ENCODE measurements around the gene UBA6.
"Not testable (repeated sequence)": the region's sequence is repeated elsewhere in the genome, so short reads cannot be mapped to it uniquely, and the experiment has no call there.

UBA6 gene

DNA sequence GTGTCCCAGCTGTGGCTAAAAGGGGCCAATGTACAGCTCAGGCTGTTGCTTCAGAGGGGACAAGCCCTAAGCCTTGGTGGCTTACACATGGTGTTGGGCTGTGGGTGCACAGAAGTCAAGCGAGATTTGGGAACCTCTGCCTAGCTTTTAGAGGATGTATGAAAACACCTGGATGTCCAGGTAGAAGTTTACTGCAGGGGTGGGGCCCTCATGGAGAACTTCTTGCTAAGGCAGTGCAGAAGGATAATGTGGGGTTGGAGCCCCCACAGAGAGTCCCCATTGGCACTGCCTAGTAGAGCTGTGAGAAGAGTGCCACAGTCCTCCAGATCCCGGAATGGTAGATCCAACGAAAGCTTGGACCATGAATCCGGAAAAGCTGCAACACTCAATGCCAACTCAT is 40.5 kb downstream of the UBA6 start:
- no peak for DNase-seq (ENCODE audit: low read depth)

- no peak for DNase-seq (ENCODE audit: low read depth)
Observed at GRCh38 chr4:67659065-67659464, 41.9 kb downstream of the UBA6 start.

- no peak for DNase-seq (ENCODE audit: low read depth)
Observed at GRCh38 chr4:67658302-67658701, 42.7 kb downstream of the UBA6 start.

DNA sequence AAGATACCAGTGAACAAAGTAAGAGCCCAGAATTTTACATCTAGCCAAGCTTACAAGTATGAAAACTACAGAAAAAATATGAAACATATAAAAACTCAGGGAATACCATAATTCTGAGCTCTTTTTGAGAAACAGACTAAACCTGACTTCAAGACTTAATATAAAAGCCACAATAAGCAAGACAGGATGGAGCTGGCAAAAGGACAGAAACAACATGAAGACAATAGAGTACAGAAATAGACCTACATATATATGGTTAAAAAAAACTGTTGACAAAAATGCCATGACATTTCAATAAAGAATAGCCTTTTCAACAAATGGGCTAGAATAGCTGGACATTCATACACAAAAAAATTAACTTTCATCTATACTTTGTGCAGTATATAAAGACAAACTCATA is 49.4 kb downstream of the UBA6 start:
- DNase-seq (ENCODE audit: low read depth), result no peak

- no peak for DNase-seq (ENCODE audit: low read depth)
Observed at GRCh38 chr4:67638136-67638535, 62.8 kb downstream of the UBA6 start.

DNA sequence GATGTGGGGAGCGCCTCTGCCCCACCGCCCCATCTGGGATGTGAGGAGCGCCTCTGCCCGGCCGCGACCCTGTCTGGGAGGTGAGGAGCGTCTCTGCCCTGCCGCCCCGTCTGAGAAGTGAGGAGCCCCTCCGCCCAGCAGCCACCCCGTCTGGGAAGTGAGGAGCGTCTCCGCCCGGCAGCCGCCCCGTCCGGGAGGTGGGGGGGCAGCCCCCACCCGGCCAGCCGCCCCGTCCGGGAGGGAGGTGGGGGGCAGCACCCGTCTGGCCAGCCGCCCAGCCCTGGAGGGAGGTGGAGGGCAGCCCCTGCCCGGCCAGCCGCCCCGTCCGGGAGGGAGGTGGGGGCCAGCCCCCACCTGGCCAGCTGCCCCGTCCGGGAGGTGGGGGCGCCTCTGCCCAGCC is 64.0 kb downstream of the UBA6 start:
- not testable (repeated sequence) for DNase-seq (ENCODE audit: low read depth)

GRCh38 chr4:67635331-67635730 is 65.6 kb downstream of the UBA6 start:
- no peak for DNase-seq (ENCODE audit: low read depth)

DNA sequence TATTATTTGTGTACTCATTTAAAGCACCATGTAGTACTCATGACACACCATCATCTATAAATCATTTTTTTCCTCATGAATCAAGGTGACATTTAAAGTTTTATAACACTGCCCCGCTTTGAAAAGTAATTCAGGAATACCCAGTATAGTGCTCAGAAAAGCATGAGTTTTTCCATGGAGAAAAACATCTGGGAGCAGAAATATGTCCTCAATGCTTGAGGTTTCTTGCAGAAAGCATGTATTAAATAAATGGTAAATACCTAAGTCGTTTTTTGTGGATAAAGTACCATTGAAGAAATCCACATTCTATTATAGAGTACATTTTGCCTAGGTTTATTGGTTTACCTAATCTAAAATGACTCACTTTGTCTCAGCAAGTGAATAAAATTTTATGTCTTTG is 66.2 kb downstream of the UBA6 start:
- no peak for DNase-seq (ENCODE audit: low read depth)

GRCh38 chr4:67632492-67632891 is 68.5 kb downstream of the UBA6 start:
- DNase-seq (ENCODE audit: low read depth), result no peak

- DNase-seq (ENCODE audit: low read depth), result no peak
Observed at GRCh38 chr4:67624939-67625338, 76.0 kb downstream of the UBA6 start.

GRCh38 chr4:67616478-67616877 is 84.5 kb downstream of the UBA6 start:
- no peak for DNase-seq (ENCODE audit: low read depth)

GRCh38 chr4:67615119-67615518 is 85.8 kb downstream of the UBA6 start:
- DNase-seq (ENCODE audit: low read depth), result no peak

- no peak for DNase-seq (ENCODE audit: low read depth)
Observed at GRCh38 chr4:67614186-67614585, 86.8 kb downstream of the UBA6 start.

GRCh38 chr4:67608027-67608426 is 92.9 kb downstream of the UBA6 start:
- no peak for DNase-seq (ENCODE audit: low read depth)

GRCh38 chr4:67604749-67605148 is 96.2 kb downstream of the UBA6 start:
- DNase-seq (ENCODE audit: low read depth), result no peak

DNA sequence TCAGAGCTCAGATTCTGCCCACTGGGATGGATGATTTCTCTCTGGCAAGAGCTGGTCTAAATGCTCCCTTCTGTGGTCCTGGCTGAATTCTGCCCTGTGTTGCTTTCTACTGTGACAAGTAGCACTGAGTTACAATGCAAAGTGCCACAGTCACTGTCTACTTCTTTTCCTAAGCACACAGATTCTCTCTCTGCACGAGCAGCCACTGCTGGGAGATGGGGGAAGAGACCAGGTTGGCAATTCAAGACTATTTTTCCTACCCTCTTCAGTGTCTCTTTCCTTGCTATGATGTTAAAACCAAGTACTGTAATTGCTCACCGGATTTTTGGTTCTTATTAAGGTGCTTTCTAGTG is 97.0 kb downstream of the UBA6 start:
- no peak for DNase-seq (ENCODE audit: low read depth)

- DNase-seq (ENCODE audit: low read depth), result no peak
Observed at GRCh38 chr4:67603310-67604028, 97.5 kb downstream of the UBA6 start.

DNA sequence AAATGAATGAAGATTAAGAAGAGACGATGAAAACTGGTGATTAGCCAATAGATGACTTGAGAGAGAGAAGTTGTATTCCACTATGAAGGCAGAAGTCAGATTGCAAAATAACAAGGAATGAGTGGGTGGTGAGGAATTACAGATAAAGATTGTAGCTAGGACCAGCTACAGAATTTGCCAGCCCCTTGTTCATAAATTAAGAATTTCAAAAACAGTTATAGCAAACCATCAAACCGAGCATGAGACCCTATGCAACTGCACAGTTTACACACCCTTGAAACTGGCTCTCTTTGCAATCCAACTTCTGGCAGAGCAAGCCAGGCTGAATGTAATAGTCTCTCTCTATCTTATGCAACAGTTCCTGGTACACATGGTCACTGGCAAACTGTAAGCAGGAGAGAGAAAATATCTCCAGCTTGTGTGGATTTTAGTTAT is 107.2 kb downstream of the UBA6 start:
- no peak for DNase-seq (ENCODE audit: low read depth)

DNA sequence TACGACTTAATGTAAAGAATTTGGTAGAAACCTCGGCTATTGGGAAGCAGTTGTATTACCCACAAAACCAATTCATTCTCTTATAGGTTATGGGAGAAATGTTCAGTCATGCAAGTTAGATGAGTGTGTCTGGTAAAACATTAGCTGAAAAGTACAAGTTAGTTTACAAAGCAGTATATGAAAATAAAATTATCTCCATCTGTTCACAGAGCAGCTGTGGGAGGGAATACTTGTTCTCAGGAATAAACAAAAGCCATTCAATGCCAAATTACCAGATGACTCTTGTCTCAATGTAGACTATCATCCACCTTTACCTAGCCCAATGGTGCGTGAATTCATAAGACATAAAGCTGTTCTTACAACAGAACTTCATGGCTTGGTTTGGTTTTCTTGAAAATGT is 113.8 kb downstream of the UBA6 start:
- no peak for DNase-seq (ENCODE audit: low read depth)

DNA sequence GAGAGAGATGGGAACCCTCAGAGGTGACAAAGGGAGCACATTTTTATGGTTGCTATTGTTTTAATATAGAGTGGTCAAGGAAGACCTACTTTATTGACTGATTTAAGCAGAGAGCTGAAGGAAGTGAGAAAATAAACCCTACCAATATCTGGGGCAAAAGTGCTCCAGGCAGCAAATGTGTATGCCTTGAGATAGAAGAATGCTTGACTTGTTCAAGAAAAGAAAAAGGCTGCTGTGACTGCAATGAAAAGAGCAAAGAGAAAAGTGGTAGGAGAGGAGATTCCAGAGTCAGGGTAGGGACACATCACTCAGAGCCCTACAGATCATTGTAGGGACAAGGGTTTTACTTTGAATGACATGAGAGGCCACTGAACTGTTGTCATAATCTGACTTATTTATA is 116.5 kb downstream of the UBA6 start:
- DNase-seq (ENCODE audit: low read depth), result no peak

GRCh38 chr4:67581913-67582312 is 119.0 kb downstream of the UBA6 start:
- no peak for DNase-seq (ENCODE audit: low read depth)

DNA sequence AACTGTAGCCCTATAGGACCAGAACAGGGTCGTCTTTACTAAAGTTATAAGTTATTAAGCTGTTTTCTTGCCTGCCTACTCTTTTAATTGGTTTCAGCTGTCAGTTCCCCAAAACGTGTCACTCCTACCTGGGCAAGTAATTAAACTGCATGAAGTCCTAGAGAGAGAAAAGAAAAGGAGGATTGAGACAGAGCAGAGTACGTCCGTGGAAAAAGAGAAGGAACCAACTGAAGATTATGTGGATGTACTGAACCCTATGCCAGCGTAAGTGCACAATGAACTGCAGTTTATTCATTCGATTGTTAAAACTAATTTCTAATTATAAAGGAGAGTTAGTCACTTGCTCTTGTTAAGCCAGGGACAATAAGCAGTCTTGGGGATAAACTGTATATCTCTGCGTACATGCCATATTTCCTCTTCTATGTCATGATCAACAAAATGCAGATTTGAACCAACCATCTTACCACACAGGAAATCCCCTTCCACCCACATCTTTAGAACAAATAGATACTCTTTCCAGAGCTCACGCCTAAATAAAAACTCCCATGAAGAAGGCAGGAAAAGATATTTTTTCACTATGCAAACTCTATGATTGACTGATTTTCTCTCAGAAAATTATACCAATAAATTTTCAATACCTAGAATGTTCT is 119.6 kb downstream of the UBA6 start:
- DNase-seq (ENCODE audit: low read depth), result no peak

GRCh38 chr4:67580577-67580976 is 120.4 kb downstream of the UBA6 start:
- DNase-seq (ENCODE audit: low read depth), result no peak

- DNase-seq (ENCODE audit: low read depth), result no peak
Observed at GRCh38 chr4:67576538-67576937, 124.4 kb downstream of the UBA6 start.

Data from EH (cell line).